HL-60 (cell line): ENCODE data around the gene NFYC.

Source experiments
- DNase-seq, 2 experiments: peaks; one replicate each; pipeline ENCODE4 v3.0.0-alpha.2; 2010 to 2020; ENCODE audit warnings: low read depth in 1 of 2, low spot score in 1 of 2
- H3K27ac ChIP-seq: fragments of 250-450 bp; sonication (Bioruptor Pico); replicated peaks from 2 replicates; pipeline ENCODE4 v1.5.1; 2020; ENCODE audit warnings: mild to moderate bottlenecking, moderate library complexity
- H3K27me3 ChIP-seq: fragments of 250-450 bp; sonication (Bioruptor Pico); 2 replicates; pipeline ENCODE4 v1.5.1; 2021; ENCODE audit warnings: mild to moderate bottlenecking, moderate library complexity; ENCODE audit not compliant: insufficient read depth, poor library complexity, severe bottlenecking
- H3K4me3 ChIP-seq: replicated peaks from 2 replicates; pipeline ENCODE4 v1.5.1; 2011; ENCODE audit warnings: mild to moderate bottlenecking, control low read depth, low read length; ENCODE audit not compliant: insufficient read depth
- CTCF ChIP-seq: IDR thresholded peaks from one replicate; pipeline ENCODE4 v1.5.1; 2011; ENCODE audit warnings: low read length, control low read depth, inconsistent platforms; ENCODE audit not compliant: insufficient read depth
- GABPA ChIP-seq: IDR thresholded peaks from 2 replicates; pipeline ENCODE4 v1.6.1; 2012; ENCODE audit warnings: low read depth
- POLR2AphosphoS5 ChIP-seq: IDR thresholded peaks from 2 replicates; pipeline ENCODE4 v1.6.1; 2012; ENCODE audit warnings: low read depth
- REST ChIP-seq: IDR thresholded peaks from 2 replicates; pipeline ENCODE4 v1.6.1; 2012; ENCODE audit warnings: low read depth; ENCODE audit not compliant: insufficient replicate concordance
- SPI1 ChIP-seq: IDR thresholded peaks from 2 replicates; pipeline ENCODE4 v1.6.1; 2012; ENCODE audit warnings: low read depth, mild to moderate bottlenecking, borderline replicate concordance

NFYC gene

GRCh38 chr1:40788561-40789341, 97.2 kb downstream of the NFYC start:
- H3K27ac ChIP-seq = no peak overlapping the region
- H3K27me3 ChIP-seq = no peaks in the 10 kb centered on the region
- H3K4me3 ChIP-seq = no peak overlapping the region
- DNase-seq = no peak
- TF ChIP-seq GABPA = no peak

GRCh38 chr1:40789342-40789598, 97.8 kb downstream of the NFYC start:
- DNase-seq = no peak
- no peak overlapping the region for H3K4me3 ChIP-seq
- no peak overlapping the region for H3K27ac ChIP-seq
- no peaks in the 10 kb centered on the region for H3K27me3 ChIP-seq
- no peak for TF ChIP-seq SPI1

- no peaks in the 10 kb centered on the region for H3K27me3 ChIP-seq
- TF ChIP-seq CTCF = no peak
- no peak for TF ChIP-seq SPI1
- TF ChIP-seq POLR2AphosphoS5 = no peak
- TF ChIP-seq REST = no peak
- no peak for TF ChIP-seq GABPA
- no peak overlapping the region for H3K27ac ChIP-seq
- H3K4me3 ChIP-seq = no peak overlapping the region
- DNase-seq = no peak
These were observed 98.3 kb downstream of the NFYC start for GRCh38 chr1:40789661-40790430.

GRCh38 chr1:40792036-40792435, 100.5 kb downstream of the NFYC start:
- Histone ChIP-seq H3K27ac (no peak overlapping the region), H3K27me3 (no peaks in the 10 kb centered on the region), H3K4me3 (no peak overlapping the region)
- no peak for DNase-seq
- no peak for TF ChIP-seq GABPA
- TF ChIP-seq POLR2AphosphoS5 = no peak
- no peak for TF ChIP-seq SPI1
- no peak for TF ChIP-seq CTCF
- no peak for TF ChIP-seq REST

GRCh38 chr1:40793617-40794016, 102.1 kb downstream of the NFYC start:
- no peak overlapping the region for H3K27ac ChIP-seq
- TF ChIP-seq CTCF = no peak
- TF ChIP-seq GABPA = no peak
- no peak for TF ChIP-seq REST
- TF ChIP-seq POLR2AphosphoS5 = no peak
- no peak for TF ChIP-seq SPI1
- no peak for DNase-seq
- no peaks in the 10 kb centered on the region for H3K27me3 ChIP-seq
- no peak overlapping the region for H3K4me3 ChIP-seq
